Gastroesophageal sphincter (tissue), 4 donors: Measurements from ENCODE around the gene SUSD6. TPM values are rescaled to one million over a fixed set of nuclear protein-coding genes. Genes with fewer than 3 reads are reported as not detected.

Experiments
- ATAC-seq: fragments of 150-250 bp; one replicate; pipeline ENCODE4 v1.9.1; 2016; ENCODE audit warnings: mild to moderate bottlenecking, moderate library complexity
- H3K27ac ChIP-seq, 4 donors: fragments of 200-600 bp; sonication (generic) in 3 of 4; 1 replicate in 3 of 4; 2 replicates in 1 of 4; pipeline ENCODE4 v1.5.1; 2016 to 2019
- H3K27me3 ChIP-seq: fragments of 200-600 bp; sonication (generic); one replicate; pipeline ENCODE4 v1.5.1; 2019
- H3K36me3 ChIP-seq, 2 donors: fragments of 200-600 bp; sonication (generic); one replicate each; pipeline ENCODE4 v1.5.1; 2019; ENCODE audit warnings: control low read depth in 1 of 2
- H3K4me1 ChIP-seq, 3 donors: fragments of 200-600 bp; sonication (generic); 1 replicate in 2 of 3; 2 replicates in 1 of 3; pipeline ENCODE4 v1.5.1; 2016 to 2019; ENCODE audit warnings: control low read depth in 2 of 3
- H3K4me3 ChIP-seq, 2 donors: fragments of 200-600 bp; sonication (generic); one replicate each; pipeline ENCODE4 v1.5.1; 2019; ENCODE audit warnings: mild to moderate bottlenecking in 1 of 2, moderate library complexity in 1 of 2
- H3K9me3 ChIP-seq, 3 donors: fragments of 200-600 bp; sonication (generic); one replicate each; pipeline ENCODE4 v1.5.1; 2017 to 2019; ENCODE audit warnings: control low read depth in 2 of 3
- CTCF ChIP-seq, 4 experiments: fragments of 200-600 bp in 2 of 4; fragments of 450-650 bp in 2 of 4; sonication (generic) in 1 of 4; IDR thresholded peaks; one replicate each; pipeline ENCODE4 v1.5.1; 2017 to 2019; ENCODE audit warnings: antibody characterized with exemption in 4 of 4, mild to moderate bottlenecking in 2 of 4, moderate library complexity in 2 of 4
- EP300 ChIP-seq: sonication (generic); formaldehyde crosslinking; IDR thresholded peaks from one replicate; pipeline ENCODE4 v1.6.1; 2017; ENCODE audit warnings: antibody characterized with exemption, mild to moderate bottlenecking
- POLR2A ChIP-seq, 2 donors: fragments of 450-650 bp; IDR thresholded peaks; one replicate each; pipeline ENCODE4 v1.6.1; 2017; ENCODE audit warnings: antibody characterized with exemption in 2 of 2, mild to moderate bottlenecking in 2 of 2, moderate library complexity in 1 of 2
- POLR2AphosphoS5 ChIP-seq: sonication (generic); formaldehyde crosslinking; IDR thresholded peaks from one replicate; pipeline ENCODE4 v1.6.1; 2017; ENCODE audit warnings: antibody characterized with exemption
- WGBS, 2 donors: methylation state at CpG; one replicate each; pipeline ENCODE4 v1.1.5; 2018; ENCODE audit warnings: low coverage in 1 of 2; 5-methylcytosine and 5-hydroxymethylcytosine counted together
- total RNA-seq, 4 donors: library from RNA; depleted of rRNA; stranded (reverse); fragments of >200 nt; gene quantifications; one replicate each; pipeline ENCODE4 v1.1.0, GENCODE V29; 2016

SUSD6 gene
- total RNA-seq, 4 donors from 2014 or later = 24.4 to 40.6 (median 38.5) TPM

DNA sequence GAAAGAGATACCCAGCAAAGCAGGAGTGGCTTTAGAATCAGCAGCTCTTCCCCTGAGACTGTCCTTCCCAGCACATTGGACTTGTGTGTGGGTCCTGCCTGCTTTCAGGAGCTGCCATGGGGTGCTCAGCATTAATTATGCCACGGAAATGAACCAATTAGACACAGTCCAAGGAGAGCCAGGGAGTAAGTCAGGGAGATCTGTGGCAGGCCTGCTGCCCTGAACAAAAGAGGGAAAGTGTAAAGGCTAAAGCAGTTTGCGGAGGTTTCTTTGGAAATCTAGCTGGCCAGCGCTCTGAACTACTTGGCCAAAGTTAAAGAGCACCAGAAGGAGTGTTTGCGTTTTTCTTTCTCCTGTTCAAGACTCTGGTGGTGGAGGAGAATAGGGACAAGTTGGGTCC, 89.9 kb downstream of the SUSD6 start:
- no peak for ATAC-seq
- 73 to 78% methylated on average over 4 of the region's 4 CpGs for WGBS, 2 donors
- no peak overlapping the region for H3K27ac ChIP-seq

GRCh38 chr14:69701857-69702256, 90.5 kb downstream of the SUSD6 start:
- WGBS, 2 donors = 38 to 86% methylated on average over 3 of the region's 3 CpGs
- no peak for ATAC-seq
- Histone ChIP-seq H3K4me3 (no peak overlapping the region), H3K36me3 (peaks cover 0 to 38% of the 10 kb centered on the region in 2 donors), H3K27ac (peak overlapping the region in 1 of 4 donors; percentile 28), H3K4me1 (peaks cover 0 to 71% (median 10%) of the 10 kb centered on the region in 3 donors), H3K27me3 (no peaks in the 10 kb centered on the region), H3K9me3 (no peaks in the 10 kb centered on the region)
- TF ChIP-seq EP300 (no peak), CTCF (IDR thresholded peaks at IDR 0.05) (no peak), POLR2AphosphoS5 (no peak), POLR2A (IDR thresholded peaks at IDR 0.05) (no peak)

More for the DNA sequence above, 89.9 kb downstream of the SUSD6 start:
- Histone ChIP-seq H3K36me3 (peaks cover 0 to 33% of the 10 kb centered on the region in 2 donors), H3K9me3 (no peaks in the 10 kb centered on the region), H3K4me3 (no peak overlapping the region), H3K27me3 (no peaks in the 10 kb centered on the region), H3K4me1 (peaks cover 0 to 77% (median 13%) of the 10 kb centered on the region in 3 donors)
- TF ChIP-seq POLR2AphosphoS5 (no peak), CTCF (IDR thresholded peaks at IDR 0.05) (no peak), EP300 (no peak)

DNA sequence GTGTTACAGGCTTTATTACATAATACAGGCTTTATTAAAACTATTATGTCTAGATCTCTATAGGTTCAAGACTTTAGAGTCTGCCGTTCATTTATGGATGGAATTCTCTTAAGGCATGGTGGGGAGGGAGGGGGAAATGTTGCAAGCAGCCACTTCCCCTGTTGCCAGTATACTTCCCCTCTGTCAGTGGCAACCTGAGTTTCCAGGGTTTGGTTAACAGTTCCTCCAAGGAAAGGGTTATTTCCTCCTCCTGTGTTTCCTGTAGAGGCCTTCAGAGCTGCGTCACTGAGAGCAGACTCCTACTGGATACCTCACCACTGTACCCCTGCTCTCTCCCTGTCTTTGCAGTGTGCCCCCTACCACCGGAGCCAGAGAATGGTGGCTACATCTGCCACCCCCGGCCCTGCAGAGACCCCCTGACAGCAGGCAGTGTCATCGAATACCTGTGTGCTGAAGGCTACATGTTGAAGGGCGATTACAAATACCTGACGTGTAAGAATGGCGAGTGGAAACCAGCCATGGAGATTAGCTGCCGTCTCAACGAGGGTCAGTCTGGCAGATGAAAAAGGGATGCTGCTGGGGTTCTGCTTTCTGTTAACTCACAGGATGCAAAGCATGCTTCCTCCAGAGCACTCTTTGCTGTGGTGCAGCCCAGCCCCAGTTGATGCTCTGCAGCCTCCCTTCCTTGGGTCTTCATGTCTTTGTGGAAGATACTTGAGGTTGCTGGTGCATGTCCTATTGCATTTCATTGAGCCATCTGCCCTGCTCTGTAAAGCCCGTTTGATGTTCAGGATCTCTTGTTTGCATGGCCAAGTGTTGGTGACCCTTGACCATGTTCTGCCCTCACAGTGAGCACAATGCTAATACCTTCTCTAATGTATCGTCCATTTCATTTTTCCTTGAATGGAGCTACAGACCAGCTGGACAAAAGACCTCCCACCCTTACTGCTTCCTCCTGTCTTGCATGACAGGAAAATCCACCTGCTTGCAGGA, 91.9 kb downstream of the SUSD6 start:
- no peak overlapping the region for H3K4me3 ChIP-seq
- H3K4me1 ChIP-seq = peaks cover 0 to 58% (median 10%) of the 10 kb centered on the region in 3 donors
- ATAC-seq = peak; percentile 36
- H3K9me3 ChIP-seq = no peaks in the 10 kb centered on the region
- WGBS, 2 donors = 47 to 58% methylated on average over 2 to 7 of the region's 12 CpGs
- peaks cover 0 to 52% of the 10 kb centered on the region in 2 donors for H3K36me3 ChIP-seq
- no peaks in the 10 kb centered on the region for H3K27me3 ChIP-seq
- H3K27ac ChIP-seq = peak overlapping the region in 1 of 4 donors; percentile 28
- TF ChIP-seq POLR2A (IDR thresholded peaks at IDR 0.05) (no peak), CTCF (IDR thresholded peaks at IDR 0.05) (no peak), EP300 (no peak), POLR2AphosphoS5 (no peak)

GRCh38 chr14:69704319-69704718, 92.9 kb downstream of the SUSD6 start:
- 87 to 100% methylated on average over 1 to 3 of the region's 5 CpGs for WGBS, 2 donors
- TF ChIP-seq CTCF (IDR thresholded peaks at IDR 0.05) = no peak
- TF ChIP-seq POLR2AphosphoS5 = no peak
- Histone ChIP-seq H3K4me3 (no peak overlapping the region), H3K36me3 (peaks cover 0 to 62% of the 10 kb centered on the region in 2 donors), H3K27me3 (no peaks in the 10 kb centered on the region), H3K27ac (no peak overlapping the region), H3K9me3 (no peaks in the 10 kb centered on the region), H3K4me1 (peaks cover 0 to 51% (median 10%) of the 10 kb centered on the region in 3 donors)
- no peak for ATAC-seq

GRCh38 chr14:69705706-69706105, 94.3 kb downstream of the SUSD6 start:
- TF ChIP-seq POLR2AphosphoS5 (no peak), EP300 (no peak), POLR2A (IDR thresholded peaks at IDR 0.05) (no peak), CTCF (IDR thresholded peaks at IDR 0.05) (no peak)
- H3K9me3 ChIP-seq = no peaks in the 10 kb centered on the region
- H3K36me3 ChIP-seq = peaks cover 0 to 76% of the 10 kb centered on the region in 2 donors
- H3K4me3 ChIP-seq = no peak overlapping the region
- no peaks in the 10 kb centered on the region for H3K27me3 ChIP-seq
- no peak for ATAC-seq
- peaks cover 0 to 47% (median 11%) of the 10 kb centered on the region in 3 donors for H3K4me1 ChIP-seq
- H3K27ac ChIP-seq = no peak overlapping the region
- 33 to 67% methylated on average over 1 of the region's 2 CpGs for WGBS, 2 donors
